HFF-Myc (cell line): Measurements from ENCODE around the gene ZNF554.

ENCODE experiments used
- DNase-seq: peaks from one replicate; pipeline ENCODE4 v3.0.0-alpha.2; 2011; ENCODE audit warnings: low read depth; ENCODE audit errors: extremely low read depth
- H3K4me3 ChIP-seq: replicated peaks from 2 replicates; pipeline ENCODE4 v1.5.1; 2011; ENCODE audit warnings: low read depth, mild to moderate bottlenecking, control low read depth, low read length
- CTCF ChIP-seq: IDR thresholded peaks from 2 replicates; pipeline ENCODE4 v1.5.1; 2012; ENCODE audit warnings: mild to moderate bottlenecking, low read depth, low read length, control low read depth; ENCODE audit errors: missing control alignments

Gene ZNF554

DNA sequence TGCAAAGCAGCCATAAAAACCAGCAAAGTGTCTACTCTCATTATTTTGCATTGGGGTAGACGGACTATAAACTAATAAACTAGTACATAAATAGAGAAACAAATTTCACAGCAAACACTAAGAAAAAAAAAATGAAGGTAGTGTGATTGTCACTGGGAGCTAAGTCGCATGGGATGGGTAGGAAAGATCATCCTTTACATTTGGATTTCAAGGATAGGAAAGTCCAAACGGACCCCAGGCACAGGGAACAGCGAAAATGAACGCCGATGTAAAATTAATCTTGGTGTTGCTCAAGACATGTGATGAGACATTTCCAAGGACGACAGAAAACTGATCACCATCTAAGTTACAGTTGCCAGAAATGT lies 35.9 kb upstream of the ZNF554 start:
- H3K4me3 ChIP-seq, result peak overlapping the region; percentile 92
- DNase-seq, result no peak
- TF ChIP-seq CTCF, result no peak

- TF ChIP-seq CTCF, result no peak
- peak within 1 kb of the TSS; percentile 98 for H3K4me3 ChIP-seq
- DNase-seq, result peak; percentile 93
These were observed 34.2 kb upstream of the ZNF554 start, which contains the start of gene THOP1 for GRCh38 chr19:2785244-2785997. TSS of gene THOP1 (plus strand) at chr19:2785503. CDS start at chr19:2785663, 160 bp downstream.

- H3K4me3 ChIP-seq, result peak overlapping the region; percentile 17; the same call in 1 of the 2 replicates
- TF ChIP-seq CTCF, result no peak
- DNase-seq, result no peak
These were observed 32.6 kb upstream of the ZNF554 start for GRCh38 chr19:2787115-2787514.

GRCh38 chr19:2788237-2788636 lies 31.4 kb upstream of the ZNF554 start:
- no peak for TF ChIP-seq CTCF
- DNase-seq, result no peak

GRCh38 chr19:2790194-2790556 lies 29.5 kb upstream of the ZNF554 start:
- no peak for TF ChIP-seq CTCF
- H3K4me3 ChIP-seq, result no peak overlapping the region
- DNase-seq, result no peak

More at GRCh38 chr19:2788237-2788636, 31.4 kb upstream of the ZNF554 start:
- no peak overlapping the region for H3K4me3 ChIP-seq

GRCh38 chr19:2790557-2791271 lies 29.0 kb upstream of the ZNF554 start:
- H3K4me3 ChIP-seq, result no peak overlapping the region
- no peak for TF ChIP-seq CTCF
- DNase-seq, result no peak
